ENCODE data around the gene TCF7L2.

Gene TCF7L2

DNA sequence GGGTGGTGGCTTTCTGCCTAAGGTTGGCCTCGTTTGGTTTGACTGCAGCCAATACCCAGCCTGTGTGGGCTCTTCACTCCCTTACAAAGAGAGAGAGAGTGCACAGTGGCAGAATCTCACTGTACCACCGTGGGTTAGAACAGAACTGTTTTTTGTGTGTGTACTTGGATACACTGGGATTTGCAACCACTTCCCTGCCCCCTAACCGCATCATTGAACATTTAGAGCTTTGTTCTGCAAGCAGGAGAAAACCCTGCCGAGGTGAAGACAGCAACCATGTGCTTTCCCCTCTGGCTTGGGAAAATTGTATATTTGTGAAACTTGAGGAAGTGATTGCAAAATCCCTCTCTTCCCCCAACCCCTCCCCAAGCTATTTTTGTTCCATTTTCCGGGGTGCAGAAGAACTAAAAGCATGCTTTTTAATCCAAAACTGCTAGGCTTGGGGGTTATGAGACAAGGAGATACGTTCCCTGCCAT is 201.2 kb downstream of the TCF7L2 start:
- H3K27ac ChIP-seq: no peak overlapping the region
- no peak for TF ChIP-seq CTCF (conservative IDR thresholded peaks at IDR 0.05)

GRCh38 chr10:113153493-113154102 is 203.6 kb downstream of the TCF7L2 start:
- no peak overlapping the region for H3K27ac ChIP-seq
- TF ChIP-seq CTCF (conservative IDR thresholded peaks at IDR 0.05): no peak

GRCh38 chr10:113157441-113157840 is 207.4 kb downstream of the TCF7L2 start:
- no peak overlapping the region for H3K27ac ChIP-seq
- no peak for TF ChIP-seq CTCF (conservative IDR thresholded peaks at IDR 0.05)

- H3K27ac ChIP-seq: no peak overlapping the region
- TF ChIP-seq CTCF (conservative IDR thresholded peaks at IDR 0.05): no peak
These were observed 208.1 kb downstream of the TCF7L2 start for GRCh38 chr10:113158183-113158582.

GRCh38 chr10:113159563-113159962 is 209.5 kb downstream of the TCF7L2 start:
- TF ChIP-seq CTCF (conservative IDR thresholded peaks at IDR 0.05): no peak
- no peak overlapping the region for H3K27ac ChIP-seq

GRCh38 chr10:113160641-113161040 is 210.6 kb downstream of the TCF7L2 start:
- no peak overlapping the region for H3K27ac ChIP-seq
- no peak for TF ChIP-seq CTCF (conservative IDR thresholded peaks at IDR 0.05)

GRCh38 chr10:113161066-113161465 is 211.0 kb downstream of the TCF7L2 start:
- H3K27ac ChIP-seq: no peak overlapping the region
- TF ChIP-seq CTCF (conservative IDR thresholded peaks at IDR 0.05): no peak
